Endothelial cell of umbilical vein (primary cell): ENCODE results near the gene ANKRD28. TPM values are rescaled to one million over a fixed set of nuclear protein-coding genes. Genes with fewer than 3 reads are reported as not detected.

Experiments used
- BruUV-seq: library from RNA; stranded (reverse); fragments of 400-500 nt; replicated peaks from 2 replicates; lab custom pipeline; 2021; lab: Mats Ljungman, UMichigan
- CTCF ChIA-PET: fragments of 300-600, 350-600 bp; sonication (Branson Sonifier 250); formaldehyde crosslinking; loops from one replicate; lab custom pipeline; 2021; ENCODE audit warnings: antibody characterized with exemption, inconsistent platforms; lab: Charles Lee
- POLR2A ChIA-PET: fragments of 300-600, 350-600 bp; sonication (Branson Sonifier 250); formaldehyde crosslinking; loops from one replicate; lab custom pipeline; 2021; ENCODE audit warnings: antibody characterized with exemption, inconsistent platforms; lab: Charles Lee
- DNase-seq: peaks from one replicate; pipeline ENCODE4 v3.0.0-alpha.2; 2011; ENCODE audit warnings: low read depth, low spot score
- FAIRE-seq: peaks from 2 replicates; lab custom pipeline; 2011; peaks lifted over from hg19 to GRCh38; lab: Jason Lieb, UNC
- H2AFZ ChIP-seq: 2 replicates; pipeline ENCODE4 v1.6.0; 2012; ENCODE audit warnings: low read depth, low read length, control low read depth, inconsistent platforms
- H3K27ac ChIP-seq: 2 replicates; pipeline ENCODE4 v1.5.1; 2011; ENCODE audit warnings: low read depth, mild to moderate bottlenecking, control low read depth, low read length, moderate library complexity; ENCODE audit not compliant: insufficient read depth
- H3K27me3 ChIP-seq, 2 experiments: 2 replicates each; pipeline versions ENCODE4 v1.6.0 to v1.6.1; 2011; ENCODE audit warnings: low read length in 2 of 2, mixed read lengths in 1 of 2; ENCODE audit not compliant: control insufficient read depth in 2 of 2, insufficient read depth in 2 of 2
- H3K36me3 ChIP-seq, 2 experiments: 2 replicates in 1 of 2; 3 replicates in 1 of 2; pipeline ENCODE4 v1.5.1; 2011; ENCODE audit warnings: low read length in 2 of 2, mild to moderate bottlenecking in 1 of 2, moderate library complexity in 1 of 2; ENCODE audit not compliant: control insufficient read depth in 2 of 2, insufficient read depth in 2 of 2; ENCODE audit errors: extremely low read depth in 1 of 2
- H3K4me1 ChIP-seq: 3 replicates; pipeline ENCODE4 v1.5.1; 2011; ENCODE audit warnings: mild to moderate bottlenecking, low read length; ENCODE audit not compliant: control insufficient read depth, insufficient read depth; ENCODE audit errors: extremely low read depth
- H3K4me2 ChIP-seq: 2 replicates; pipeline ENCODE4 v1.6.1; 2011; ENCODE audit warnings: low read length, control low read depth, mixed read lengths; ENCODE audit not compliant: insufficient read depth
- H3K4me3 ChIP-seq, 3 experiments: fragments of 200-600 bp in 1 of 3; sonication (generic), shearing (Covaris generic) in 1 of 3; replicated peaks in 1 of 3; 2 replicates each; pipeline ENCODE4 v1.5.1; 2011 to 2016; ENCODE audit warnings: control low read depth in 3 of 3, low read length in 3 of 3, mild to moderate bottlenecking in 2 of 3, inconsistent platforms in 1 of 3, low read depth in 1 of 3, moderate library complexity in 1 of 3; ENCODE audit not compliant: insufficient read depth in 1 of 3
- H3K79me2 ChIP-seq: 2 replicates; pipeline ENCODE4 v1.6.0; 2012; ENCODE audit warnings: low read length, inconsistent platforms; ENCODE audit not compliant: control insufficient read depth, insufficient read depth
- H3K9ac ChIP-seq: replicated peaks from 2 replicates; pipeline ENCODE3; 2011; ENCODE audit warnings: low read length, control low read depth; ENCODE audit not compliant: insufficient read depth; ENCODE audit errors: extremely low read depth
- H3K9me1 ChIP-seq: replicated peaks from 3 replicates; pipeline ENCODE4 v1.6.0; 2011; ENCODE audit warnings: mild to moderate bottlenecking, low read length; ENCODE audit not compliant: control insufficient read depth, insufficient read depth; ENCODE audit errors: extremely low read depth
- H3K9me3 ChIP-seq: replicated peaks from 2 replicates; pipeline ENCODE4 v1.5.1; 2012; ENCODE audit warnings: low read length, inconsistent platforms; ENCODE audit not compliant: control insufficient read depth, insufficient read depth
- H4K20me1 ChIP-seq: replicated peaks from 2 replicates; pipeline ENCODE3; 2011; ENCODE audit warnings: mild to moderate bottlenecking, low read length; ENCODE audit not compliant: control insufficient read depth, insufficient read depth; ENCODE audit errors: extremely low read depth
- CTCF ChIP-seq, 2 donors: IDR thresholded peaks; 1 replicate in 1 of 2; 2 replicates in 1 of 2; pipeline ENCODE4 v1.5.1; 2011; ENCODE audit warnings: low read length in 2 of 2, mild to moderate bottlenecking in 2 of 2, moderate library complexity in 2 of 2, control low read depth in 1 of 2, inconsistent platforms in 1 of 2, low read depth in 1 of 2; ENCODE audit not compliant: insufficient read depth in 1 of 2; ENCODE audit errors: extremely low read depth in 1 of 2
- EZH2 ChIP-seq: IDR thresholded peaks from 2 replicates; pipeline ENCODE4 v1.6.1; 2012; ENCODE audit warnings: borderline replicate concordance, low read depth, mild to moderate bottlenecking, moderate library complexity, low read length, inconsistent platforms; ENCODE audit not compliant: severe bottlenecking
- FOS ChIP-seq: IDR thresholded peaks from 2 replicates; pipeline ENCODE4 v1.6.1; 2011; ENCODE audit warnings: mild to moderate bottlenecking, low read length, moderate library complexity, borderline replicate concordance; ENCODE audit not compliant: insufficient read depth
- GATA2 ChIP-seq: IDR thresholded peaks from 2 replicates; pipeline ENCODE4 v1.7.0; 2011; ENCODE audit warnings: low read depth, mild to moderate bottlenecking, moderate library complexity, mixed read lengths, low read length; ENCODE audit not compliant: insufficient read length, insufficient read depth
- JUN ChIP-seq: IDR thresholded peaks from 2 replicates; pipeline ENCODE4 v1.6.1; 2011; ENCODE audit warnings: borderline replicate concordance, low read depth; ENCODE audit not compliant: insufficient read length, insufficient read depth
- MAX ChIP-seq: IDR thresholded peaks from 2 replicates; pipeline ENCODE4 v1.6.1; 2011; ENCODE audit not compliant: insufficient read depth, insufficient read length
- MYC ChIP-seq: IDR thresholded peaks from one replicate; pipeline ENCODE4 v1.6.1; 2011; ENCODE audit warnings: mild to moderate bottlenecking, low read depth, low read length
- POLR2A ChIP-seq: IDR thresholded peaks from 2 replicates; pipeline ENCODE4 v1.6.1; 2012; ENCODE audit warnings: low read depth, mild to moderate bottlenecking, control low read depth, low read length
- POLR2AphosphoS5 ChIP-seq: IDR thresholded peaks from 2 replicates; pipeline ENCODE4 v1.6.1; 2012; ENCODE audit warnings: low read depth, mild to moderate bottlenecking, control low read depth, low read length, moderate library complexity; ENCODE audit not compliant: insufficient read depth
- dilution Hi-C: fragments of 300-500 bp; cut with MboI; formaldehyde crosslinking; loops from one replicate; pipeline ENCODE4 v1.15.0; 2019; ENCODE audit warnings: low sequenced_read_pairs; ENCODE audit not compliant: extremely low pct_ligation_motif_present
- intact Hi-C: fragments of 100-400 bp; cut with micrococcal nuclease; formaldehyde crosslinking; loops from one replicate; pipeline ENCODE4 v1.10.0; 2022
- polyA plus RNA-seq, 4 experiments: library from polyadenylated mRNA; depleted of rRNA in 3 of 4; stranded (reverse) in 3 of 4; unstranded in 1 of 4; fragments of >200 nt; gene quantifications; 2 replicates each; pipeline versions ENCODE4 v1.2.1 to v1.2.3, GENCODE V29; 2011 to 2012; ENCODE audit warnings: missing spikeins in 1 of 4
- total RNA-seq: library from RNA; stranded (reverse); gene quantifications from 2 replicates; pipeline ENCODE4 v1.2.3, GENCODE V29; 2021

The ANKRD28 gene
- total and polyA plus RNA-seq, 2 donors (not counting 3 experiments of a cell fraction or from before 2014, with no cell fraction given): 36.7 to 97.3 TPM

- no TSS peak for BruUV-seq
- Histone ChIP-seq H3K9me3 (no peaks in the 10 kb centered on the region), H3K36me3 (no peaks in the 10 kb centered on the region), H3K79me2 (peaks cover 5% of the 10 kb centered on the region), H2AFZ (no peak overlapping the region), H4K20me1 (no peaks in the 10 kb centered on the region), H3K4me2 (no peak overlapping the region), H3K27ac (no peak overlapping the region), H3K9me1 (no peaks in the 10 kb centered on the region), H3K4me3 (no peak overlapping the region), H3K4me1 (no peaks in the 10 kb centered on the region), H3K27me3 (no peaks in the 10 kb centered on the region), H3K9ac (no peak overlapping the region)
- TF ChIP-seq FOS (no peak), CTCF (IDR thresholded peaks at IDR 0.05; ENCODE audit: extremely low read depth in 1 of 2, insufficient read depth in 1 of 2, low read depth in 1 of 2, low read length in 2 of 2) (no peak), POLR2AphosphoS5 (no peak), POLR2A (no peak), EZH2 (no peak), GATA2 (no peak), MAX (no peak), JUN (no peak), MYC (no peak)
- FAIRE-seq (no peak), DNase-seq (no peak)
- dilution Hi-C loops (no loop called here), intact Hi-C loops (no loop called here)
- POLR2A ChIA-PET: no interaction called here
- CTCF ChIA-PET: interaction anchor here (1.2 to 1.5 kb wide), 3 partner anchors 9 to 68 kb away, joined by 3 to 5 read pairs (median 3); no protein-coding TSS in a partner anchor
Observed at GRCh38 chr3:15744176-15744575, 53.6 kb downstream of the ANKRD28 start.
